Esophagus muscularis mucosa (tissue), 4 donors: ENCODE data around the gene FSCN2. TPM values are rescaled to one million over a fixed set of nuclear protein-coding genes. Genes with fewer than 3 reads are reported as not detected.

ENCODE experiments used
- DNase-seq: peaks from one replicate; pipeline ENCODE4 v3.0.0-alpha.2; 2017; ENCODE audit errors: extremely low spot score
- H3K27ac ChIP-seq, 4 donors: fragments of 200-600 bp; sonication (generic); replicated peaks in 1 of 4; 1 replicate in 3 of 4; 2 replicates in 1 of 4; pipeline ENCODE4 v1.5.1; 2016 to 2019; ENCODE audit warnings: mild to moderate bottlenecking in 1 of 4
- H3K27me3 ChIP-seq, 4 donors: fragments of 200-600 bp; sonication (generic); one replicate each; pipeline versions ENCODE4 v1.5.1 to v1.6.0; 2016 to 2019
- H3K36me3 ChIP-seq, 4 donors: fragments of 200-600 bp; sonication (generic); one replicate each; pipeline ENCODE4 v1.5.1; 2016 to 2019
- H3K4me1 ChIP-seq, 4 donors: fragments of 200-600 bp; sonication (generic); one replicate each; pipeline ENCODE4 v1.5.1; 2016 to 2019
- H3K4me3 ChIP-seq, 4 donors: fragments of 200-600 bp; sonication (generic); 1 replicate in 2 of 4; 2 replicates in 2 of 4; pipeline ENCODE4 v1.5.1; 2016 to 2019; ENCODE audit warnings: mild to moderate bottlenecking in 4 of 4, moderate library complexity in 1 of 4
- H3K9me3 ChIP-seq, 4 donors: fragments of 200-600 bp; sonication (generic); 1 replicate in 3 of 4; 2 replicates in 1 of 4; pipeline ENCODE4 v1.5.1; 2016 to 2019
- EP300 ChIP-seq: sonication (generic); formaldehyde crosslinking; IDR thresholded peaks from one replicate; pipeline ENCODE4 v1.6.1; 2017; ENCODE audit warnings: antibody characterized with exemption
- POLR2A ChIP-seq: fragments of 450-650 bp; IDR thresholded peaks from one replicate; pipeline ENCODE4 v1.6.1; 2017; ENCODE audit warnings: antibody characterized with exemption, moderate library complexity, mild to moderate bottlenecking, low read depth
- POLR2AphosphoS5 ChIP-seq, 2 donors: sonication (generic); formaldehyde crosslinking; IDR thresholded peaks; one replicate each; pipeline ENCODE4 v1.6.1; 2017; ENCODE audit warnings: antibody characterized with exemption in 2 of 2
- WGBS: methylation state at CpG from one replicate; pipeline ENCODE4 v1.1.5; 2018; 5-methylcytosine and 5-hydroxymethylcytosine counted together
- intact Hi-C: fragments of 100-400 bp; cut with DNase I; formaldehyde crosslinking; loops from one replicate; pipeline ENCODE4 v1.15.1; 2023
- total RNA-seq, 4 donors: library from RNA; depleted of rRNA; stranded (reverse); fragments of >200 nt; gene quantifications; one replicate each; pipeline versions ENCODE4 v1.1.0 to v1.2.1, GENCODE V29; 2016
- TF ChIP-seq, protein P1 (sequence below), 3 experiments: fragments of 200-600 bp in 2 of 3; fragments of 450-650 bp in 1 of 3; sonication (generic) in 2 of 3; IDR thresholded peaks; one replicate each; pipeline ENCODE4 v1.5.1; 2017 to 2019; ENCODE audit warnings: antibody characterized with exemption in 3 of 3, mild to moderate bottlenecking in 2 of 3, moderate library complexity in 1 of 3

The FSCN2 gene
- total RNA-seq, 4 donors from 2014 or later: 1.2 to 2.4 (median 1.7) TPM

DNA sequence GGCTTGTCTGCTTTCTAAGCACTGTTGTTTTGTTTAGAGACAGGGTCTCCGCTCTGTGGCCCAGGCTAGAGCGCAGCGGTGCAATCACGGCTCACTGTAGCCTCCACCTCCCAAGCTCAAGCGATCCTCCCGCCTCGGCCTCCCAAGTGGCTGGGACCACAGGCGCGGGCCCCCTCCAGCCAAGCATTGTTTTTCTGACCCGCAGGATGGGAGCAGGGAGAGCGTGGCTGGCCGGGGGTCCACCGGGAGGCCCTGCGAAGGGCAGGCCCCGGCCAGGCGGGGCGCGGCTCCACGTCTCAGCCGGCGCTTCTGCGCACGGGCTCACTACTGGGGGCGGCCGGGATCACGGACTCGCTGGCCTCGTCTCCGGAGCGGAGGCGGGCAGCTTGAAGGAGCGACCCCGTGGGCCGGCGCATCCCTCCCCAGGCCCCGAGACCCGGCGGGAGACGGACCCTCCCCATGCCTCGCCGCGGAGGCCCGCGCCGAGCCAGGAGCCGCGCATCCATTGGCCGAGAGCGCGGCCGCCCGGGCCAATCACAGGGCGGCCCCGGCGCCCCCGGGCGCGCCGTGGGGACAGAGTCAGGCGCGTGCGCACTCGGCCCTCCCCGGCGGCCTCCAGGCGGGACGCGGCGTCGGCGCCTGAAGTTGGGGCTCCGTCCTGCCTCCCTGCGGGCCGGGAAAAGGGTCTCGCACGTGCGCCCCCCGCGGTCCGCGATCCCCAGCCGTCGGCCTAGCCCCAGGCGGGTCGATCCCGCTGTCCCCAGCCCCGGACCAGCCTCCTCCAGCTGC lies 40.5 kb upstream of the FSCN2 start:
- WGBS: 44% methylated on average over 15 of the region's 87 CpGs
- peaks cover 37 to 59% (median 51%) of the 10 kb centered on the region in 4 donors for H3K4me1 ChIP-seq
- H3K27me3 ChIP-seq: peaks cover 0 to 4% (median 0%) of the 10 kb centered on the region in 4 donors
- no peaks in the 10 kb centered on the region for H3K36me3 ChIP-seq
- no peaks in the 10 kb centered on the region for H3K9me3 ChIP-seq
- DNase-seq: no peak
- TF ChIP-seq, protein P1, sequence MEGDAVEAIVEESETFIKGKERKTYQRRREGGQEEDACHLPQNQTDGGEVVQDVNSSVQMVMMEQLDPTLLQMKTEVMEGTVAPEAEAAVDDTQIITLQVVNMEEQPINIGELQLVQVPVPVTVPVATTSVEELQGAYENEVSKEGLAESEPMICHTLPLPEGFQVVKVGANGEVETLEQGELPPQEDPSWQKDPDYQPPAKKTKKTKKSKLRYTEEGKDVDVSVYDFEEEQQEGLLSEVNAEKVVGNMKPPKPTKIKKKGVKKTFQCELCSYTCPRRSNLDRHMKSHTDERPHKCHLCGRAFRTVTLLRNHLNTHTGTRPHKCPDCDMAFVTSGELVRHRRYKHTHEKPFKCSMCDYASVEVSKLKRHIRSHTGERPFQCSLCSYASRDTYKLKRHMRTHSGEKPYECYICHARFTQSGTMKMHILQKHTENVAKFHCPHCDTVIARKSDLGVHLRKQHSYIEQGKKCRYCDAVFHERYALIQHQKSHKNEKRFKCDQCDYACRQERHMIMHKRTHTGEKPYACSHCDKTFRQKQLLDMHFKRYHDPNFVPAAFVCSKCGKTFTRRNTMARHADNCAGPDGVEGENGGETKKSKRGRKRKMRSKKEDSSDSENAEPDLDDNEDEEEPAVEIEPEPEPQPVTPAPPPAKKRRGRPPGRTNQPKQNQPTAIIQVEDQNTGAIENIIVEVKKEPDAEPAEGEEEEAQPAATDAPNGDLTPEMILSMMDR (IDR thresholded peaks at IDR 0.05): peak in 1 of 3 experiments; percentile 28
- TF ChIP-seq EP300 (no peak), POLR2AphosphoS5 (IDR thresholded peaks at IDR 0.05) (peak; percentile 60 to 91), POLR2A (no peak)
- peak overlapping the region; percentile 74 to 90 (median 86) for H3K27ac ChIP-seq
- peak overlapping the region; percentile 65 to 85 (median 70) for H3K4me3 ChIP-seq
- intact Hi-C loops: no loop called here

DNA sequence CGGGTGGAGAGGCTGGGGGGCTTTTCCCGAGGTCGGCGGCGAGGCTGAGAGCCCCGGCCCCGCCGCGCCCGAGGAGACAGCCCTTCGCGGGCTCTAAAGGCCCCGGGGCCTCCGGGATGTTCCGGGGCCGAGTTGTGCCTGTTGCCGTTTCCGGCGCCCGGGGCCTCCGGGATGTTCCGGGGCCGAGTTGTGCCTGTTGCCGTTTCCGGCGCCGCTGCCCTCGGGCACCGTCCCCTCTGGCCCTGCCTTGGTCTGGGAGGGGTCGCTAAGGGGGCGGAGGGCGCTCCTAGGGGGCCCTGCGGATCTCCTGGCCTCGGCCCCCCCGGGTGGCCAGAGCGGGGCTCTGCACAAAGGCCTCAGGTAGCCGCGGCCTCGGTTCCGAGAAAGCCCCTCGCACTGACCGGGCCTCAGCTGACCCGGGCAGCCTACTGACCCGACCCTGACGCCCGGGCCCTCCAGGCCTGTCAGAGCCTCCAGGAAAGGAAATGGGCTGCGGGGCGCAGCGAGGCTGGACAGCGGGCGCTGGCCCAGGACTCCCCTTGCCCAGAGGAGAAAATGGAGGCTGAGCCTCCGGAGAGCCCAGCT lies 39.8 kb upstream of the FSCN2 start:
- Histone ChIP-seq H3K27ac (peak overlapping the region; percentile 74 to 90 (median 86)), H3K4me3 (peak overlapping the region; percentile 65 to 85 (median 70)), H3K9me3 (no peaks in the 10 kb centered on the region), H3K36me3 (no peaks in the 10 kb centered on the region), H3K27me3 (peaks cover 0 to 4% (median 0%) of the 10 kb centered on the region in 4 donors), H3K4me1 (peaks cover 33 to 52% (median 44%) of the 10 kb centered on the region in 4 donors)
- TF ChIP-seq, protein P1 (IDR thresholded peaks at IDR 0.05): no peak
- TF ChIP-seq POLR2A (no peak), EP300 (no peak), POLR2AphosphoS5 (IDR thresholded peaks at IDR 0.05) (no peak)
- DNase-seq: no peak
- intact Hi-C loops: no loop called here
- WGBS: no CpG with 5 or more reads among the region's 52 CpGs

DNA sequence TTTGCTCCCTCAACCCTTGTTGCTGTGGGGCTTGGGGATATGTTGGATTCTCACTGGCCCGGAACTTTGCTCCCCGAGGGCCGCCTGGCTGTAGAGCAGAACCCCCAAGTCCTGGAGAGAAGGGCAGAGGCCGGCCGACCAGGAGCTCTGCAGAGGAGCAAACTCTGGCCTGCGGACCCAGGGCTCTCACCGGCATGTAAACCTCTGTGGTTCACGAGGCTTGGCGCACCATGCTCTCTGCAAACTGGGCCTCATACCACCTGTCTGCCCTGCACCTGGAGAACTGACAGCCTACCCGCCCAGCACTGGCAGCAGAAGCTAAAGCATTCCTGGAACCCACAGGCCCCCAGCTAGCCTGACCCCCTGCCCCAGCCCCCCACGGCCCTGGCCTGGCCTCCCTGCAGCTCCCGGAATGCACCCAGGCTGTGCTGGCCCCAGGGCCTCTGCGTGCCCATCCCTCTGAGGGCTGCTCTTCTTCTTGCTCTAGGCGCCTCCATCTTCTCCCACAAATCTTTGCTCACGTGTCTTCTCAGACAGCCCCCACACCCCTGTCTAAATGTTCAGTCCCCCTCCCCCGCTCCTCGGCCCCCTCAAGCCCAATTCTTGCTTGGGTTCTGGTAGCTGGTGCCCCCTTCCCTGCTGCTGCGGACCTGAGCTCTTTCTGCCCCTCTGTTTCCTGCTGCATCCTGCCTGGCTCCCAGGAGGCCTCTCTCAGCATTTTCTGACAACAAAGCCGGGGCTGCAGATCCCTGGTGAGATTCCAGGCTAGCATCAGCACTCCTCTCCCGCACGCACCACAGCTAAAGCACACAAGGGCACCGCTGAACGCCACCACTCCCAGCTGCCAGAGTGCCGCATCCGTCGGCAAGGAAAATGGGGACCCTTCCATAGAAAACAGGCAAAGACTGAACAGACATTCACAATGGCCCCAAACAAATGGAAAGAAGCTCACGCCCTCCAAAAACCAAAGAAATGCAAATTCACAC lies 38.9 kb upstream of the FSCN2 start:
- Histone ChIP-seq H3K9me3 (no peaks in the 10 kb centered on the region), H3K4me1 (peaks cover 25 to 43% (median 35%) of the 10 kb centered on the region in 4 donors), H3K4me3 (peak overlapping the region in 3 of 4 donors; percentile 68 to 85 (median 73)), H3K36me3 (no peaks in the 10 kb centered on the region), H3K27me3 (peaks cover 0 to 4% (median 0%) of the 10 kb centered on the region in 4 donors), H3K27ac (no peak overlapping the region)
- 82% methylated on average over 15 of the region's 27 CpGs for WGBS
- no peak for TF ChIP-seq POLR2AphosphoS5 (IDR thresholded peaks at IDR 0.05)
- no peak for TF ChIP-seq POLR2A
- TF ChIP-seq EP300: no peak
- TF ChIP-seq, protein P1 (IDR thresholded peaks at IDR 0.05): no peak
- DNase-seq: no peak
- intact Hi-C loops: no loop called here
